Ovary (tissue), 9 donors: ENCODE measurements around the gene UBR1. TPM values are rescaled to one million over a fixed set of nuclear protein-coding genes. Genes with fewer than 3 reads are reported as not detected.

ENCODE experiments used
- DNase-seq, 5 donors: peaks; one replicate each; pipeline ENCODE4 v3.0.0-alpha.2; 2019 to 2020
- H3K27ac ChIP-seq, 2 donors: fragments of 200-600 bp; one replicate each; pipeline versions ENCODE4 v1.5.1 to v1.8.0; 2019 to 2022
- H3K27me3 ChIP-seq: fragments of 200-600 bp; one replicate; pipeline ENCODE4 v1.8.0; 2022
- H3K36me3 ChIP-seq: fragments of 200-600 bp; sonication (generic); one replicate; pipeline ENCODE4 v1.5.1; 2019
- H3K4me1 ChIP-seq: one replicate; pipeline ENCODE4 v1.8.1; 2013; ENCODE audit warnings: mild to moderate bottlenecking, moderate library complexity; ENCODE audit not compliant: insufficient read depth
- H3K4me3 ChIP-seq: fragments of 200-600 bp; sonication (generic); one replicate; pipeline ENCODE4 v1.5.1; 2017
- H3K9me3 ChIP-seq, 2 donors: fragments of 200-600 bp in 1 of 2; sonication (generic) in 1 of 2; one replicate each; pipeline versions ENCODE4 v1.5.1 to v1.8.1; 2013 to 2019; ENCODE audit warnings: mild to moderate bottlenecking in 1 of 2, moderate library complexity in 1 of 2
- CTCF ChIP-seq, 3 donors: fragments of 450-650 bp in 2 of 3; fragments of 200-600 bp in 1 of 3; IDR thresholded peaks; one replicate each; pipeline versions ENCODE4 v1.5.1 to v1.8.0; 2016 to 2022; ENCODE audit warnings: antibody characterized with exemption in 3 of 3, mild to moderate bottlenecking in 1 of 3
- EP300 ChIP-seq: sonication (generic); formaldehyde crosslinking; IDR thresholded peaks from one replicate; pipeline ENCODE4 v1.6.1; 2017; ENCODE audit warnings: antibody characterized with exemption
- POLR2A ChIP-seq: fragments of 450-650 bp; IDR thresholded peaks from one replicate; pipeline ENCODE4 v1.6.1; 2017; ENCODE audit warnings: antibody characterized with exemption, mild to moderate bottlenecking, moderate library complexity
- WGBS, 3 donors: extraction: QIAGEN DNeasy Blood & Tissue Kit in 1 of 3; methylation state at CpG; one replicate each; pipeline versions ENCODE4 v1.1.5 to v1.1.7; 2013 to 2017; 5-methylcytosine and 5-hydroxymethylcytosine counted together
- intact Hi-C, 4 donors: fragments of 100-400 bp; cut with DNase I; formaldehyde crosslinking; loops; one replicate each; pipeline versions ENCODE4 v1.11.0 to v1.15.1; 2022 to 2023
- polyA plus RNA-seq, 2 donors: library from polyadenylated mRNA; stranded (reverse); fragments of 200-250 nt in 1 of 2; fragments of 350-450 nt in 1 of 2; fragmentation: Illumina TruSeq in 1 of 2; extraction: RNeasy Lipid Tissue Mini Kit (QIAGEN cat#74804) in 1 of 2; gene quantifications; one replicate each; pipeline ENCODE4 v1.2.3, GENCODE V29; 2013 to 2014
- total RNA-seq, 7 donors: library from RNA; depleted of rRNA in 2 of 7; stranded (reverse); fragments of >200 nt in 2 of 7; fragmentation: NEBNext Ultra II Directional in 3 of 7; extraction: Animal tissue kit (Norgen Biotek cat#: 25700) in 3 of 7; gene quantifications; one replicate each; pipeline versions ENCODE4 v1.1.0 to v1.2.4, GENCODE V29; 2016 to 2023
- donor health status: DM: no; HTN: no; CAD: no; lungs with moderate emphysema.
- donor health status: DM: no; HTN: no; CAD: no.
- donor health status: Bipolar disorder and iron deficiency.
- donor health status: DM: yes; HTN: yes; CAD: no.
- donor health status: DM: no; HTN: no; CAD: no.
- donor health status: DM: yes; HTN: yes; CAD: no.

Gene UBR1
- total and polyA plus RNA-seq, 9 donors = 7.5 to 34.1 (median 26.8) TPM

- TF ChIP-seq EP300 (no peak), POLR2A (no peak), CTCF (IDR thresholded peaks at IDR 0.05) (no peak)
- 92 to 93% (median 93%) methylated on average over 6 of the region's 6 CpGs for WGBS, 3 donors
- Histone ChIP-seq H3K4me3 (no peak overlapping the region), H3K4me1 (no peaks in the 10 kb centered on the region), H3K36me3 (no peaks in the 10 kb centered on the region), H3K27ac (no peak overlapping the region), H3K27me3 (no peaks in the 10 kb centered on the region), H3K9me3 (no peaks in the 10 kb centered on the region)
- intact Hi-C loops = no loop called here
- DNase-seq = no peak
These were observed 34.9 kb downstream of the UBR1 start for GRCh38 chr15:43070893-43071292.

GRCh38 chr15:43070249-43070648 is 35.6 kb downstream of the UBR1 start:
- H3K4me3 ChIP-seq = no peak overlapping the region
- intact Hi-C loops = no loop called here
- no peaks in the 10 kb centered on the region for H3K36me3 ChIP-seq
- H3K9me3 ChIP-seq = no peaks in the 10 kb centered on the region
- 86 to 88% (median 87%) methylated on average over 4 of the region's 4 CpGs for WGBS, 3 donors
- no peaks in the 10 kb centered on the region for H3K27me3 ChIP-seq
- no peak for DNase-seq
- H3K27ac ChIP-seq = no peak overlapping the region
- no peaks in the 10 kb centered on the region for H3K4me1 ChIP-seq
- TF ChIP-seq EP300 (no peak), CTCF (IDR thresholded peaks at IDR 0.05) (no peak), POLR2A (no peak)

GRCh38 chr15:43067717-43068461 is 37.9 kb downstream of the UBR1 start:
- H3K4me3 ChIP-seq = no peak overlapping the region
- no peak for TF ChIP-seq CTCF (IDR thresholded peaks at IDR 0.05)
- no peak for TF ChIP-seq POLR2A
- no peak for TF ChIP-seq EP300
- H3K9me3 ChIP-seq = no peaks in the 10 kb centered on the region
- WGBS, 3 donors = 91 to 96% (median 94%) methylated on average over 8 of the region's 8 CpGs
- H3K36me3 ChIP-seq = no peaks in the 10 kb centered on the region
- H3K27ac ChIP-seq = no peak overlapping the region
- H3K27me3 ChIP-seq = no peaks in the 10 kb centered on the region
- DNase-seq = no peak
- H3K4me1 ChIP-seq = no peaks in the 10 kb centered on the region
- intact Hi-C loops = no loop called here

- Histone ChIP-seq H3K9me3 (no peaks in the 10 kb centered on the region), H3K4me1 (no peaks in the 10 kb centered on the region), H3K27ac (no peak overlapping the region), H3K27me3 (no peaks in the 10 kb centered on the region), H3K36me3 (no peaks in the 10 kb centered on the region), H3K4me3 (no peak overlapping the region)
- intact Hi-C loops = no loop called here
- no peak for DNase-seq
- TF ChIP-seq POLR2A (no peak), CTCF (IDR thresholded peaks at IDR 0.05) (no peak), EP300 (no peak)
These were observed 49.1 kb downstream of the UBR1 start for GRCh38 chr15:43056696-43057095.
